ENCODE measurements around the gene MKRN1. TPM values are rescaled to one million over a fixed set of nuclear protein-coding genes. Genes with fewer than 3 reads are reported as not detected.
"Not testable (repeated sequence)": the region's sequence is repeated elsewhere in the genome, so short reads cannot be mapped to it uniquely, and the experiment has no call there.

The MKRN1 gene
- total RNA-seq (100 to 1,000 TPM; 106 to 128 TPM), total RNA-seq (154 to 181 reads per million in 2 donors)

- peak within 1 kb of the TSS; percentile 96 for H3K27ac Mint-ChIP-seq
- H3K36me3 Mint-ChIP-seq (ENCODE audit: low read depth) = peaks cover 2% of the 10 kb centered on the region
- H3K9me3 ChIP-seq (ENCODE audit: control insufficient read depth, low read length, poor library complexity, severe bottlenecking) = no peaks in the 10 kb centered on the region
- peak; percentile 86 to 89 (median 89) for DNase-seq
- H3K4me3 Mint-ChIP-seq = peak within 1 kb of the TSS; percentile 99
- peak; percentile 89 for ATAC-seq
- peaks cover 19% of the 10 kb centered on the region for H3K4me1 Mint-ChIP-seq
- no peaks in the 10 kb centered on the region for H3K27me3 Mint-ChIP-seq
Observed at GRCh38 chr7:140479062-140479738, at the start of gene MKRN1. Gene MKRN1 (minus strand): TSS chr7:140479505. CDS start chr7:140479344, 161 bp downstream.

DNA sequence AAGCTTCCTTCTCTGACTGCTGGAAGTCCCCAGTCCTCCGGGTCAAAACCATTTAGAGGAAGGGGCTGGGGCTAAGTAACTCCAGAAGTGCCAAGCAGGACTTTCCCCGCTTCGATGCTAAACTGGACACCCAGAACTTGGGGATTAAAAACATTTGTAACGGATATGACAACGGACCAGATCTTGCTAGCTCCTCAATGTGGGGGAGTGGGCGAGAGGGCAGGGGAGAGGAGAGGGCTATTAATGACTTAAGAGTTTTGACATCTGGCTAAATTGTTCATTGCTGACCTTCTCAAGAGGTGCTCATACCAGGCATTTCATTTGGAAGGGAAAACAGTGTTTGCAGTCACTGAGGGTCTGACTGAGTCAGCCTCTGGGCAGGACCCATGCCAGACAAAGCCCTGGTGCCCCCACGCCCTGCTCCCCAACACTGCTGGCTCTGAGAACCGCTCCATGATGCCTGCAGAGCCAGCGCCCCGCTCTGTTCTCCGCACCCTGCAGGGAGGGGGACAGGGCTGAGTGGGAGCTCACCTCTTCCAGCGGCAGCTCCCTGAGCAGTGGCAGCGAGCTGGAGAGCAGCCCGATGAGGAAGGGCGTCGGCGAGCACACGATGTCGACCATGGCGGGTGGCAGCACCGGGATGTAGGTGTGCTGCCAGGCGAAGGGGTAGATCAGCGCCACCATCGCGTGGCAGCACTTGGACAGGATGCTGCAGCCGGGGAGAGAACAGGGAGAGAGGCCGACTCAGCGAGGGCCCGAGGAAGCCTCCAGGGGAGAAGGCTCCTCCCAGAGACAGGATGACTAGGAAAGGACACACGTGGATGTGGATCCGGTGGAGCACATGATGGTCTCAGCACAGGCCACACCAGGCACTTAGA, 47.7 kb upstream of the MKRN1 start:
- ATAC-seq (no peak), DNase-seq (no peak)
- Mint-ChIP-seq H3K27ac (no peak overlapping the region), H3K27me3 (peaks cover 11% of the 10 kb centered on the region), H3K4me1 (peaks cover 14% of the 10 kb centered on the region), H3K4me3 (no peak overlapping the region), H3K36me3 (ENCODE audit: low read depth) (no peaks in the 10 kb centered on the region)
- H3K9me3 ChIP-seq (ENCODE audit: control insufficient read depth, low read length, poor library complexity, severe bottlenecking) = no peaks in the 10 kb centered on the region

- peak overlapping the region; percentile 62 for H3K4me3 Mint-ChIP-seq
- H3K27ac Mint-ChIP-seq = peak overlapping the region; percentile 39
- H3K9me3 ChIP-seq (ENCODE audit: control insufficient read depth, low read length, poor library complexity, severe bottlenecking) = no peaks in the 10 kb centered on the region
- DNase-seq (no peak), ATAC-seq (no peak)
- peaks cover 11% of the 10 kb centered on the region for H3K27me3 Mint-ChIP-seq
- no peaks in the 10 kb centered on the region for H3K36me3 Mint-ChIP-seq (ENCODE audit: low read depth)
- peaks cover 14% of the 10 kb centered on the region for H3K4me1 Mint-ChIP-seq
Observed at GRCh38 chr7:140526214-140526613, 46.9 kb upstream of the MKRN1 start.

DNA sequence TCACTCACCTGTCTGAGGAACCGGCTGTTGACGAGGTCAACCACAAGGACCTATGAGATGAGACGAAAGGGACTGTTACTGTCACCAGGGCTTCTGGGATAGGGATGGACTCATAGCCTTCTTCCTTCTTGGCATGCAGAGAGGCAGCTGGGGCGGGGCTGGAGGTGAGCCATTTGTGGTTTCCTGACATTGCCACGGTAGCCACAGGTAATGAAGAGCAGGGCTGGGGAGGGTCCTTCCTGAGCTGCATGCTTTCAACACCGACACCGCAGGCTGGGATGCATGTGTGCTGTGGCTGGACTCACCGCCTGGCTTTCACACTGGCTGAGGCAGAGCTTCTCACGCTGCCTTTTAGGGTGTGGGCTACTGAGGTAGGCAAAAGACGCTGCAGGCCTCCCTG, 46.4 kb upstream of the MKRN1 start:
- ATAC-seq = peak; percentile 85
- Mint-ChIP-seq H3K4me3 (peak overlapping the region; percentile 62), H3K27ac (peak overlapping the region; percentile 39), H3K36me3 (ENCODE audit: low read depth) (no peaks in the 10 kb centered on the region), H3K4me1 (peaks cover 14% of the 10 kb centered on the region), H3K27me3 (peaks cover 11% of the 10 kb centered on the region)
- no peaks in the 10 kb centered on the region for H3K9me3 ChIP-seq (ENCODE audit: control insufficient read depth, low read length, poor library complexity, severe bottlenecking)
- DNase-seq = peak in 1 of 3 donors; percentile 10

GRCh38 chr7:140521421-140521820, 42.1 kb upstream of the MKRN1 start:
- peaks cover 10% of the 10 kb centered on the region for H3K27me3 Mint-ChIP-seq
- H3K27ac Mint-ChIP-seq = no peak overlapping the region
- ATAC-seq (no peak), DNase-seq (no peak)
- no peaks in the 10 kb centered on the region for H3K9me3 ChIP-seq (ENCODE audit: control insufficient read depth, low read length, poor library complexity, severe bottlenecking)
- H3K4me1 Mint-ChIP-seq = peaks cover 9% of the 10 kb centered on the region
- no peaks in the 10 kb centered on the region for H3K36me3 Mint-ChIP-seq (ENCODE audit: low read depth)
- H3K4me3 Mint-ChIP-seq = no peak overlapping the region

DNA sequence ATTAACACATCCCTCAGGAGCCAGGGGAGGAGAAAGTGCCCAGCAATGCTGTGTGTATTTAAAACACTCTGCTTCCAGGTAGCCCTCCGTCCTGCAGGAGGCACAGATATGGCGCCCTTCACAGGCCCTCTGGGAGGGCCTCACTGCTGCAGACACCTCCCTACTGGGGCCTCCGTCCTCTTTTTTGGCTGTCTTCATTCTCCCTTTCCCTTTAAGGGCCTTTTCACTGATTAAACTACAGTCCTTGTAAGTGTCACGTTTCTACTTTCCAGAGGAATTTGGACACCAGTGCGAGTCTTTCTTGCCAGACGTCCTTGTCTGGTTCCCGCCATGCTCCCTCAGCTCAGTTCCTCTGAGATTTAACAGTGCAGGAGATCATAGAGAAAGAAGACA, 39.7 kb upstream of the MKRN1 start:
- H3K36me3 Mint-ChIP-seq (ENCODE audit: low read depth) = no peaks in the 10 kb centered on the region

GRCh38 chr7:140518370-140519006, 39.2 kb upstream of the MKRN1 start:
- Mint-ChIP-seq H3K36me3 (ENCODE audit: low read depth) (no peaks in the 10 kb centered on the region), H3K4me1 (peaks cover 3% of the 10 kb centered on the region), H3K27me3 (peaks cover 10% of the 10 kb centered on the region), H3K27ac (peak overlapping the region; percentile 37), H3K4me3 (no peak overlapping the region)
- DNase-seq = no peak
- ATAC-seq = no peak
- no peaks in the 10 kb centered on the region for H3K9me3 ChIP-seq (ENCODE audit: control insufficient read depth, low read length, poor library complexity, severe bottlenecking)

More for the DNA sequence above, 39.7 kb upstream of the MKRN1 start:
- DNase-seq (no peak), ATAC-seq (no peak)
- Mint-ChIP-seq H3K4me1 (peaks cover 3% of the 10 kb centered on the region), H3K4me3 (no peak overlapping the region), H3K27me3 (peaks cover 10% of the 10 kb centered on the region), H3K27ac (no peak overlapping the region)
- no peaks in the 10 kb centered on the region for H3K9me3 ChIP-seq (ENCODE audit: control insufficient read depth, low read length, poor library complexity, severe bottlenecking)

DNA sequence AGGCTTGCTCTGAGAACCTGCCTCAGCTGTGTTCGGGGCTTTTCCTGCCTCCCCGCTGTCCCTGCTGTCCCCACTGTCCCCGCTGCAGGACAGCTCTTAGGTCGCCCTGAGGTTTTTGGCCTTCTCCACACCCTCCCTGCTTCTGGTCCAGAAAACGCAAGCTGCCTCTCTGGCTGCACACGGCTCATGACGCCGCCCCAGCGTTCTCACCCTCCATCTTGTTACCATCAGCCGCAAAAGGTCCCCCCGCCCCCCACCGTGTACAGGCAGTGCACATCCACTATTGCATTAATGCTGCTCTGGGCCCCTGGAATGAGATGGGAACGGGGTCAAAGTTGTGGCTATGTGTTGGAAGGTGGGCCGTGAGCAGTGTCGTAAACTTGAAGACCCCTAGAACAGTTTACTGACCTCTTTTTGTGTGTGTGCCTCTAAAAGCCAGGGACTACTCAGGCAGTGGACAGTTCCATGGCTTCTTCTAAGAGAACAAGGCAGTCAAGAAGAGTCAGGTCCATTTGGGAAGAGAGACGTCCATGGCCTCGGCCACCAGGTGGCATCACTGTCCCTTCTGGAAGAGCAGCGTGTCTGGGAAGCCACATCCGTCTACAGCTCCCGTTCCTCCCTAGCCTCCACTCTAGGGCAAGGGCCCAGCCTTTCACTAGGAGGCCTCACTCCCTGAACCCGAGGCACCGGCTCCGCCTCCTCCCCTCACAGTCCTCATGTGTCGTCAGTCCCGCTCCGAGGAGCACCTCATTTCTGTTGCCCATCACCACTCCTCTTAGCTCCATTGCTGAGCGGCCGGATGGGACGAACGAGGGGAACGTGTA, 38.5 kb upstream of the MKRN1 start:
- Mint-ChIP-seq H3K36me3 (ENCODE audit: low read depth) (no peaks in the 10 kb centered on the region), H3K4me1 (peaks cover 3% of the 10 kb centered on the region), H3K4me3 (no peak overlapping the region), H3K27me3 (peaks cover 10% of the 10 kb centered on the region), H3K27ac (peak overlapping the region; percentile 37)
- DNase-seq (peak; percentile 39 to 51 (median 39)), ATAC-seq (peak; percentile 50)
- no peaks in the 10 kb centered on the region for H3K9me3 ChIP-seq (ENCODE audit: control insufficient read depth, low read length, poor library complexity, severe bottlenecking)

GRCh38 chr7:140512317-140513000, 33.2 kb upstream of the MKRN1 start:
- no peak overlapping the region for H3K27ac Mint-ChIP-seq
- no peak overlapping the region for H3K4me3 Mint-ChIP-seq
- ATAC-seq (no peak), DNase-seq (no peak)
- H3K9me3 ChIP-seq (ENCODE audit: control insufficient read depth, low read length, poor library complexity, severe bottlenecking) = no peaks in the 10 kb centered on the region
- H3K36me3 Mint-ChIP-seq (ENCODE audit: low read depth) = no peaks in the 10 kb centered on the region
- H3K27me3 Mint-ChIP-seq = peaks cover 3% of the 10 kb centered on the region
- H3K4me1 Mint-ChIP-seq = no peaks in the 10 kb centered on the region

- peaks cover 5% of the 10 kb centered on the region for H3K27me3 Mint-ChIP-seq
- H3K4me3 Mint-ChIP-seq = no peak overlapping the region
- H3K36me3 Mint-ChIP-seq (ENCODE audit: low read depth) = no peaks in the 10 kb centered on the region
- ATAC-seq (no peak), DNase-seq (no peak)
- no peak overlapping the region for H3K27ac Mint-ChIP-seq
- no peaks in the 10 kb centered on the region for H3K9me3 ChIP-seq (ENCODE audit: control insufficient read depth, low read length, poor library complexity, severe bottlenecking)
- no peaks in the 10 kb centered on the region for H3K4me1 Mint-ChIP-seq
Observed at GRCh38 chr7:140509789-140510188, 30.5 kb upstream of the MKRN1 start.

- H3K36me3 Mint-ChIP-seq (ENCODE audit: low read depth); H3K4me1 Mint-ChIP-seq; H3K27ac Mint-ChIP-seq; H3K27me3 Mint-ChIP-seq; DNase-seq; H3K9me3 ChIP-seq (ENCODE audit: control insufficient read depth, low read length, poor library complexity, severe bottlenecking); H3K4me3 Mint-ChIP-seq; ATAC-seq: not testable (repeated sequence)
Observed at GRCh38 chr7:140507556-140507955, 28.3 kb upstream of the MKRN1 start.

DNA sequence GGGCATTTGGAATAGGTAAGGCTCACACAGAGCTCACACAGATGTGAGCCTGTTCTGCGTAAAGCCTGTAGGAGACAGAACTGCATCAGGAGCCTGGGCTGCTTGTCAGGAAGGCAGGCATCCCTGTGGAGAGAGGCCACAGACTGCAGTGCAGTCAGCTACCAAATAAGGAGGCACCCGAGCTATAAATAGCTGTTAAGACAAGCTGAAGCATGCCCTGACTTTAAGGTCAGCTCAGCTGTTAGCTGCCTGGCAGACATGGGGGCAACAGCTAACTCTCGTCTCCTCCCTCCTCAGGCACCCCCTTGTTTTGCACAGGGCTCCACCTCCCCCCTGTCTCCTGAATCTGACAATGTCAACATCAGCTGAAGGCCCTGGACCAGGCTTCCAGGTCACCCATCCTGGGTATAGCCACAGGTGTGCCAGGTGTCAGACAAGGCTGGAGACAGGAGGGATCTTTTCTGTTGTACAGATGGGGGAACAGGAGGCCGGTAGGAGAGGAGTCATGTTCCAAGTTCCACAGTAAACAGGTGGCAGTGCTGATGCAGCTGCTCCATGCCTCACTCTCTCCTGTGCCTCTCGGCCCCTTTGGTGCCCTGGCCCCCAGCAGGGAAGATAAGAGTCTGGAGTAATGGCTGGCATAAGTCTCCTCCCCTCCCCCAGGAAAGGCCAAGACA, 27.6 kb upstream of the MKRN1 start:
- H3K4me1 Mint-ChIP-seq = no peaks in the 10 kb centered on the region
- H3K4me3 Mint-ChIP-seq = no peak overlapping the region
- no peaks in the 10 kb centered on the region for H3K36me3 Mint-ChIP-seq (ENCODE audit: low read depth)
- peaks cover 5% of the 10 kb centered on the region for H3K27me3 Mint-ChIP-seq
- H3K9me3 ChIP-seq (ENCODE audit: control insufficient read depth, low read length, poor library complexity, severe bottlenecking) = no peaks in the 10 kb centered on the region
- DNase-seq (no peak), ATAC-seq (no peak)
- no peak overlapping the region for H3K27ac Mint-ChIP-seq
